Activated CD4-positive, alpha-beta T cell treated with anti-CD3 and anti-CD28 coated beads for 24 hours (primary cell): ENCODE measurements around the gene SLC12A7.
"Not testable (repeated sequence)": the region's sequence is repeated elsewhere in the genome, so short reads cannot be mapped to it uniquely, and the experiment has no call there.

Source experiments
- DNase-seq, 2 donors: peaks; one replicate each; pipeline ENCODE4 v3.0.0-alpha.2; 2020; ENCODE audit warnings: low read depth in 2 of 2

SLC12A7 gene

DNA sequence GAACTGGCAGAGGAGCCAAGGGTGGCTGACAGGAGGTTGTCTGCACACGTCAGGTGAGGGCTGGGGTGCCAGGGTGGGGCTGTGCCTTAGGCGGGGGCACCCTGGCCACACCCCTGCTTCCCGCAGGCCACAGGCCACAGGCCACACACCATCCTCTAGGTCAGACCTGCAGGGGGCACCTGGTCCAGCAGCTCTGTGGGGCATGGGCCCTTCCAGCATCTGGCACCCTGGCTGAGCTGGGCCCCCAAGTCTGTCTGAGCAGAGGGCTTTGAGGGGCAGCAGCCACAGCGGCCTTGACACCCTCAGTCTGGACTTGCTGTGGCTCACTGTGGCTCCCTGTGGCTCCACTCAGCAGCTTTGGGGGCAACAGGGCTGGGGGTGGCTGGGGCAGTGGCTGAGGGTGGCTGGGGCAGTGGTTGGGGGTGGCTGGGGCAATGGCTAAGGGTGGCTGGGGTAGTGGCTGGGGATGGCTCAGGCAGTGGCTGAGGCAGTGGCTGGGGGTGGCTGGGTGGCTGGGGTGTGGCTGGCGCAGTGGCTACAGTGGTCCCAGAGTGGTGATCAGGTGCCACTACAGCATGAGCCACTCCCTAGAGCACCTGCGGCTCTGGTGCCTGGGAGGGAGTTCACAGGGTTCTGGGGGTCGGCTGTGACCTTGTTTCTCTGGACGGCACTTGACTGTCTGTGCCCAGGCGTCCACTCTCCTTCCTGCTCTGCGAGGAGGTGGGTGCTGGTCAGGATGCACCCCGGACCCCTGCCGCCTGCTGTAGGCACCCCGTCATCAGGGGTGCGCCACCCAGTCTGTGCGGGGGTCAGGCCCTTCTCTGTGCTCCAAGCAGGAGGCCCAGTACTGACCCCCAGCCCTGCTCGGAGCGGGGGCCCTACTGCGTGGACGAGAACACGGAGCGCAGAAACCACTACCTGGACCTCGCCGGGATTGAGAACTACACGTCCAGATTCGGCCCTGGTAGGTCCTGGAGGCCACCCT lies 76.2 kb downstream of the SLC12A7 start:
- DNase-seq: no peak

GRCh38 chr5:1034986-1035385 lies 76.9 kb downstream of the SLC12A7 start:
- no peak for DNase-seq

- DNase-seq: no peak
Observed at GRCh38 chr5:1034421-1034905, 77.4 kb downstream of the SLC12A7 start.

- DNase-seq: no peak
Observed at GRCh38 chr5:1033606-1034420, 78.0 kb downstream of the SLC12A7 start.

DNA sequence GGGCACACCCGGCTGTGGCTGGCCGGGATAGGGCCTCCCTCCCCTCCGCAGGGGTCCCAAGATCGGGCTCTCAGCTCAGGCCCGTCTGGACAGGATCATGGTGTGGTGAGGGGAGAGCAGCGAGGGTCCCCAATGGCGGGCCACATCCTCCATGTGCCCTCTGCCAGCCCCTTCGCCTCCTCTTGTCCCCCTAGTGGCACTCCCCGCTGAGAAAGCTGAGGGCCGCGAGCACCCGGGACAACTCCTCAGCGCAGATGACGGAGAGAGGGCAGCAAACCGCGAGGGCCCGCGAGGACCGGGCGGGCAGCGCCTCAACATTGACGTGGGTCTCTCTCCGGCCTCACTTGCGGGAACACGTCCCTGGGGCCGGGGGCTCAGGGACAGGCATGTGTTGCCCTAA lies 78.7 kb downstream of the SLC12A7 start:
- DNase-seq: no peak

DNA sequence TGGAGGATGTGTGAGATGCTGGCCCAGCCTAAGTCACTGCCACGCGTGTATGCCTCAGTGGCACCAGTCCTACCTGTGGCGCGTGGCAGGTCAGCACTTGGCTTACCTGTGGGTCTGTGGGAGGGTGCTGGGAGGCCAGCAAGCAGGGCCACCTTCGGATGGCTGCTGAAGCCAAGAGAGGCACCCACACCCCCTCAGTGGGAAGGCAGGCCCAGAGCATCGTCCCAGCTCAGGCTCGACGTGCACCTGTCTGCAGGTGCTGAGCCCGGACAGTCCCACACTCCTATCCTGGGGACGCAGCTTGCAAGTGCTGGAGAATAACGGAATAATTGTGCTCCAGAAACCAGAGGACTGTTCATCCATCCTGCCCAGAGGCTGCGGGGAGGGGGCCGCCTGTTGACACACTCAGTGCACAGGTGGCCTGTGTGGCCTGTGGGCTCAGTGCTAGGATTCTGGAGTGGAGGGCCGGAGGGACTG lies 79.3 kb downstream of the SLC12A7 start:
- no peak for DNase-seq

DNA sequence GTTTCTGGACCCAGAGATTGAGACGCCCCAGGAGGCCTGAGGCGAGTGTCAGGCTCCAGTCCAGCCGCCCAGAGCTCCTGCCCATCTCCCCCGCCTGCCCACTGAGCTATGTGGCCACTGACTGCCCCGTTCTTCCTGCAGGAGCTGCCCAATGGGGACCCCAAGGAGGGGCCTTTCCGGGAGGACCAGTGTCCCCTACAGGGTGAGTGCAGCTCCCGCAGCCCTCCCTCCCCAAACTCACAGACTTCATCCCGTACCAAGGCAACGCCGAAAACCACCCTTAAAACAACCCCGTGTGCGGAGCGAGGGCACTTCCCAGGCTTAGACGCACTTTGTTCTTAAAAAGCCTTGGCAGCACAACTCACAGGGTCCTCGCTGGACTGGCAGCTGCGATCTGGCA lies 79.9 kb downstream of the SLC12A7 start:
- DNase-seq: no peak

DNA sequence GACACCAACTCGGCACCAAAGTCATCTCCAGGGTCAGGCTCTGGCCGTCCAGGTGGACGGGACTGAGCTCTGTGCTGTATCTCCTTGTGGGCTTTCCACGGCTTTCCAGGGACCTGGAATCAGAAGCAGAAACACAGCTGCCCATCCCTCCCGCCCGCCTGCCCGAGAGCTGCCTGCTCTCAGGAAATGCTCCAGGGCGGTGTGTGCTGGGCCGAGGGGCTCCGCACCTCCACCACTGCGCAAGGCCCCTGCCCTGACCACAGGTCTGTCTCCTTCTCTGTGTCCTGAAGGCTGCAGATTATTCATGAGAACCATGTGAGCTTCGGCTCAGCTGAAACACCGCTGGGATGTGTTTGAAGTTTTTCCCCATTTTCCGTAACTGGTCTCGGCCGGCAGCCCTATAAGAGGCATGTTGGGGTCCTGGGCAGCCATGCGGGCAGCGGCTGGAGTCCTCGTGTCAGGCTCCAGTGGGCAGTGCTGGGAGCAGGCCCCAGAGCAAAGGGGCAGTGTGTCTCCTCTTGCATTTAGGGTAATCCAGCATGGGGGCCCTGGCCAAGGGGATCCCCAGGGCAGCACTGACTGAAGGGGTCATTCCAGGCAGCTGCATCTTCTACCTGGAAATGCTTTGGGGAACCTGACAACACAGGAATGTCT lies 80.4 kb downstream of the SLC12A7 start:
- DNase-seq: no peak

- DNase-seq: no peak
Observed at GRCh38 chr5:1030801-1031271, 81.0 kb downstream of the SLC12A7 start.

GRCh38 chr5:1029945-1030625 lies 81.8 kb downstream of the SLC12A7 start:
- no peak for DNase-seq

DNA sequence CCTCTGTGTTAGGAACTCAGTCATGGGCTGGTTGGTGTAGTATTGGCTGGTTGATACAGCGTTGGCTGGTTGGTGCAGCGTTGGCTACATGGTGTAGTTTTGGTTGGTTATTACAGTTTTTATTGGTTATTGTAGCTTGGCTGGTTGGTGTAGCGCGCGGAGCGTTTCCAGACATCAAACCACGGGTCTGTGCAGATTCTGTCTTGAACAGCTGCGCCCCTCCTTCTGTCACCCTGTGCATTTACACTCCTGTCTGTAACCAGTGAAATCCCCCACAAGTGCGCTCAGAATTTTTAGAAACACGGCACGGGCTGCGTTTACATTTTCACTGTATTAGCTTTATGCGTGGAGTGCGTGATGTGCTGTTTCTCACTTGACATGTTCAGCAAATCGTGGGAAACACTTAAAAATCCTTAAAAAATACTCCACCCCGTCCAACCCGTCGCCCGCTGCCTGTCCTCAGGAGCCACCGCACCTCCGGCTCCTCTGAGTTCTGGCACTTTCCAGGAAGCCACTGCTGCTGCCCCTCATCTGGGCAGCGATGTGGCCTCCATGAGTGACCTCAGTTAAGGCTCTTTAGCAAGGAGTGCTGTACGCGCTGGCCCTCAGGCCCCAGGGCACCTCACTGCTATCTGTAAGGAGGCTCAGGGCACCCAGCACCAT lies 82.5 kb downstream of the SLC12A7 start:
- DNase-seq: no peak

GRCh38 chr5:1028481-1029281 lies 83.2 kb downstream of the SLC12A7 start:
- DNase-seq: no peak

- DNase-seq: no peak
Observed at GRCh38 chr5:1027631-1028441, 84.0 kb downstream of the SLC12A7 start.

DNA sequence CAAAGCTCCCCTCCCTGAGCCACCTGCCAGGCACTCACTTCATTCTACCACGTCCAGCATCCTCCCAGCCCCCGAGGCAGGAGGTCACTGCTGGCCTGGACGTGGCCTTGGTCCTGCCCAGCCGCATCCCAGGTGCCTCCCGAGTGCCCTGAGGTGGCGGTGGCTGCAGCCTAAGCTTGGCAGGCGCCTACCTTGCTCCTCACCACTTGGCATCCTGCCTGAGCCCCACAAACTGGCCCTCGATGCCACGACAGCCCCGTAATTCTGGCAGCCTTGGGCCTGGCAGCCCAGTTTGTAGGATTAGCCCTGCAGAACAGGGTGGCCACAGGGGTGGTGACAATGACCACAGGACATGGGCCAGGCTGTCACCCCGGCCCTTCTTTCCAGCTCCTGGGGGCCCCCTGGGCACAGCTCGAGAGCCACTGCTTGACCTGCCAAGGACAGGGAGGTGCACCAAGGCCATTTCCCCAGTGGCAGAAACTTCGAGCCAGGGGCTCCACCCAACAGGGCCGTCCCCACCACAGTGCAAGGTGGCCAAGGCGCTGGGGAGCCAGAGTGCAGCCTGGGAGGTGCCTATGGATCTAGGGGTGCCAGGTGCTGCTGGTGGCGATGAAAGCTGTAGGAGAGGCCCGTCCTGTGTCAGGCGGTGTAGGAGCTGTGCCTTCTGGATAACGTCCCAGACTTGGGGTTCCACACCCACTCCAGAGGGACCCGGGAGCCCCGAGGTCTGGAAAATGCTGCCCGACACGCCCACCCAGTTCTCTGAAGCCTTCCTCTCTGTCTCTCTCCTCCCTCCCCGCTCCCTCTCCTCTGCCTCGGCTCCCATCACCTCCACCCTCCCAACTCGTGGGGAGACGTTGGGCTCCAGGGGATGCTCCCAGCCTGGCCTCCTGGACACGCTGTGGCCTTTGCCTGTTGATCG lies 84.9 kb downstream of the SLC12A7 start:
- no peak for DNase-seq

- DNase-seq: not testable (repeated sequence)
Observed at GRCh38 chr5:1021969-1022336, 89.9 kb downstream of the SLC12A7 start.

- DNase-seq: no peak
Observed at GRCh38 chr5:1021136-1021968, 90.5 kb downstream of the SLC12A7 start.

GRCh38 chr5:1020452-1020961 lies 91.4 kb downstream of the SLC12A7 start:
- DNase-seq: no peak
